Ureter (tissue), 1 donor: ENCODE results near the gene ZCCHC7. TPM values are rescaled to one million over a fixed set of nuclear protein-coding genes. Genes with fewer than 3 reads are reported as not detected.

Experiments
- DNase-seq: peaks from one replicate; pipeline ENCODE4 v3.0.0-alpha.2; 2020; ENCODE audit warnings: low spot score
- total RNA-seq: library from RNA; stranded (reverse); gene quantifications from one replicate; pipeline ENCODE4 v1.2.4, GENCODE V29; 2023
- donor health status: DM: yes; HTN: yes; CAD: no.

ZCCHC7 gene
- total RNA-seq, 1 donor from 2014 or later = 31.7 TPM

DNA sequence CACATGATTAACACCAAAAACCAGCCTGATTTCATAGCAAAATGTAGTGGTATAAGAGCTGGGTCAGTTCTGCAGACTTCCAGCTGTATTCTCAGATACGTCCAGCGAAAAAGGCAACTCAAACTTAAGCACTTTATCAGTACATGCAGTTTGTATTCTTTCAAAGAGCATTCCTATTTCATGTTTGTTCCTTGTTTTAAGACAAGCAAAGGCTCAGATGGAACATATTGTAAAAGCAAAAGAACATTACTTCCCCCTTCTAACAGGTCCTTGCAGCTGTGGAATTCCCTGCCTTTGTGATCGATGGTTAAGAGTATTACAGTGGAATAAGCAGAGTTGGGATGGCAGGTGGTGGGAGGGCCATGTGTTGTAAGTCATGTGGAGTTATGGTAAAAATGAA, 215.8 kb downstream of the ZCCHC7 start:
- no peak for DNase-seq

DNA sequence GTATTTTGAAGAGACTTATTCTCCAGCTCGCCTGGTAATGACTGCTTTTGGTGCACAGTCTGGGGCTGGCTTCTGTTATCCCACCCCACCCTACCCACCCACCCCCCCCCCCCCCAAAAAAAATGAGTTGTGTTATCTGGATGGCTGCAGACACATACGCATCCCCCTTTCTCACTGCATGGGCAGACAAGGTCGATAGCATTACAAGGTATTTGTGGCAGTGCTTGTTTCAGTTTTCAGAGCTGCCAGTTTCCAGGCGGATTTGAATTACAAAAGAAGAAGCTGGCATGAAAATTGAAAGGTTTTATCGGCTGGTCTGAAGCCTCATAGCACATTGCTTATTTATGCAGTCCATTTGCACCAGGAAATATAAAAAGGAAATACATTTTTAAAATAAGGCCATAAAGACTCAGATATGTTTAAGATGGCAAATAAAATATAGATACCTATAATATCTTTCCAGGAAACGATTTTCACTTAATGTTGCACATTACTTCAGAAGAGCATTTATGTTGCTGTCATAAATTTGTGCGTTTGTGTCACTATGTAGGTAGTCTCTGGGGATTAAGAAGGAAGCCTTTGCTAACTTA, 217.0 kb downstream of the ZCCHC7 start:
- no peak for DNase-seq

DNA sequence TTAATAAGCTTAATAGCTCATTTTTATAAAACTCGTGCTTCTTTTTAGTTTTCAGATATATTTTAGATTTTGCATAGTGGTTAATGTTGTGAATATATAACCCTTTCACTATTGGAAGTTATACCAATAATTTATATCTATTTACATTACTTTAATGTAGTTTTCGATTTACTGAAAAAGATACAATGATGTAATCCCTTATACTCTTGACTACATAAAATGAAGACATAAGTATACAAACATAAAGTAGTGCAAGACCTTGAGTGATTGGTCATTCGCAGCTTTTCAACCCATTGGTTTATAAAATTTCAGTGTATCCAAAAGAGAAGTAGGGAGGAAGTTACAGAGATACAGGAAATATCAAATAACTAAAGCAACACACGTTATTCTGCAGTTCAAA, 217.8 kb downstream of the ZCCHC7 start:
- DNase-seq = no peak

DNA sequence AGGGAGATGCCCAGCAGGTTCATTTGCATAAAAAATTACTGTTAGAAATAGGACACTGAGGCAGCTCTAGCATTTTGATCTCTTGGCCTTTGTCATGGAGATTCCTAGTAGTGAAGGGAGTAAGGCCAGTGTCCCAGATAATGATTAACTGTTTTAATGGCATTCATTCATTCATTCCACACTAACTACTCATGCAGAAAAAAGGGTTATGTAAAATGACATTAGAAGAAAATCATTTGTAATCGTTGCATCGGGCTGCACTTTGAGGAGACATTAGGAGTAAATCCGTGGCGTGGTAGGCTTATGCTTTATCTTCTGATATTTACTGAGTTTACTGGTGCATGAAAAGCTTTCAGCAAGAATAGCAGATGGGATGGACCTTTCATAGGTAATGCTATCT, 219.5 kb downstream of the ZCCHC7 start:
- DNase-seq = no peak

DNA sequence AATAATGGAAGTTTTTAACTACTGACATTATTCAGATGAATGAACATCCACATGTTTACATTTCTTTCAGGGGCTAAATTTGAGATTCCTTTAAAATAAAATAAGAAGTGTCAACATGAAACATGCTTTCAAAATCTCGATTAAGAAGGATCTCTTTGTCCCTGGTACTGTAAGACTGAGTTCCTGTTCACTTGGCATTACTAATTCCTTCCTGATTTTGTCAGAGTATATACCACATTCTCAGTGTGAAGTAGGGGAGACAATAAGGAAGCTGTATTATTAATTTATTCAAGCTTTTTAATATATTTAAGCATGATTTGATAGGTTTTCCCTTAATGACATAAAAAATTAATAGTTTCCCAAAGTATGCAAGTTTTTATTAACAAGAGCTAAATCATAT, 220.6 kb downstream of the ZCCHC7 start:
- no peak for DNase-seq

DNA sequence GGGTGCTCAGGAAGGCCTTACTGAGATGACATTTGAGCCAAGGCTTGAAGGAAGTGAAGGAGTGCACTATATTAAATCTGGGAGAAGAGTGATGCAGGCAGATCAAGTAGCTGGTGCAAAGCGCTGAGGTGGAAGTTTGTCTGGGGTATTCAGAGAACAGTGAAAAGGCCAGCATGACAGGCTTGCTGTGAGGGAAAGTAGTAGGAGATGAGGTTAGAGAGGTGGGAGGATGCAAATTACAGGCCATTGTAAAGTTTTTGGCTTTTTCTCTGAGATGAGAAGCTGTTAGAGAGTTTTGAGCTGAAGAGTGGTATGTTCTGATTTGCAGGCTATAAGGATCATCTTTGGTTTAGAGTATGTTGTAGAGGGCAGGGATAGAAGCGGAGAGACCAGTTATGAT, 221.3 kb downstream of the ZCCHC7 start:
- no peak for DNase-seq

DNA sequence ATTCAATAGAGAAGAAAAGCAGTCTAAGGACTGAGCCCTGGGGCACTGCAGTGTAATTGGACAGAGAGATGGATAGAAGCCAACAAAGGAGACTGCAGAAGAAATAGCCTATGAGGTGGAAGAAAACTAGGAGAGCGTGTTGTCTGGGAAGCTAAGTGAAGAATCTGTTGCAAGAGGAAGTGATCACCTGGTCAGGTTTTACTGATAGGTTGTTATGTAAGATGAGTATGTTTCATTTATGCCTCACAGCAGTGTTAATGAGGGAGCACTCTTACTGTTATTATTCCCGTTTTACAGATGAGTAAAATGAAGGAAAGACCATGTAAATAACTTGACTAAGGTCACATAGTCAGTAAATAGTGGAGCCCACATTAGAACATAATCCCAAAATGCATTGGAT, 222.1 kb downstream of the ZCCHC7 start:
- DNase-seq = no peak

DNA sequence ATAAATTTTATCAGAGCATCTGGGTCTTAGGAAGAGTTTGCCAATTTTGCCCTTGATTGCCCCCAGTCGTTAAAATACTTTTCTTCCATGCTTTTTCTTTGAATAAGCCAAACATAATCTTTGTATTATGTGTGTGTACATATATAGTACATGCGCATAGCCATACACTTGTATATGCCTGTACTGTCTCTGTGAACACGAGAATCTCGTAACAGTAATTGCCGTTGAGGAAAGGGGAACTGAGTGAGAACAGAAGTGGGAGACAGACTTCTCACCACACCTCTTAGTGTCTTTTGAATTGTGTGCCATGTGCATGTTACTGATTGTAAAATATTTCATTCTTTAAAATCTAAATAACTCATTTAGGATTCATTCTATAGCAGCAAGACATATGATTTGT, 222.5 kb downstream of the ZCCHC7 start:
- DNase-seq = no peak

DNA sequence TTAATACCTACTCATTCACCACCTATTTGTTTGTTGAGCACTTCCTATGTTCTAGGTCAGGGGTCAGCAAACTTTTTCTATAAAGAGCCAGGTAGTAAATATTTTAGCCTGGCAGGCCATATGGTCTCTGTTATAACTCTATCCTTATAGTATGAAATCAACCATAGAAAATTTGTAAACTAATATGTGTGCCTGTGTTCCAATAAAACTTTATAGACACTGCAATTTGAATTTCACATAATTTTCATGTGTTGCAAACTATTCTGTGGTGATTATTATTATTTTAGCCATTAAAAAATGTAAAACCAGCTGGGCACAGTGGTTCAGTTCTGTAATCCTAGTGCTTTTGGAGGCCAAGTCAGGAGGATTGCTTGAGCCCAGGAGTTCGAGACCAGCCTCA, 223.3 kb downstream of the ZCCHC7 start:
- no peak for DNase-seq

DNA sequence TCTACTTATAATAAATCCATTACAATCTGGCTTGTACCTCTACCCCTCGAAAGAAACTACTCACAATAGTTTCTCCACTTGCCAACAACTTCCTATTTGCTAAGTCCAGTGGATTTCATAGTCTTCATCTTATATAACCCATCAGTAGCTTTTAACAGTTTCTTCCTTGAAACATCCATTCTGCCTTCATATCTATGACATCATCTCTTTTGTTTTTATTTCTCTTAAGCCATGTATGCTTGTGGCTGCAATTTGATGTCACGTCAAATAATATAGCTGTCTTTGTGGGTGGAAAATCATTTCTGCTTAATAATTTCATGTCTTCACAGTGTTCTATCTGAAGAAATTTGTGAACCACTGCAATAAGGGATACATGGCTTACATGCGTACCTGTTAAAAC, 224.7 kb downstream of the ZCCHC7 start:
- DNase-seq = no peak

DNA sequence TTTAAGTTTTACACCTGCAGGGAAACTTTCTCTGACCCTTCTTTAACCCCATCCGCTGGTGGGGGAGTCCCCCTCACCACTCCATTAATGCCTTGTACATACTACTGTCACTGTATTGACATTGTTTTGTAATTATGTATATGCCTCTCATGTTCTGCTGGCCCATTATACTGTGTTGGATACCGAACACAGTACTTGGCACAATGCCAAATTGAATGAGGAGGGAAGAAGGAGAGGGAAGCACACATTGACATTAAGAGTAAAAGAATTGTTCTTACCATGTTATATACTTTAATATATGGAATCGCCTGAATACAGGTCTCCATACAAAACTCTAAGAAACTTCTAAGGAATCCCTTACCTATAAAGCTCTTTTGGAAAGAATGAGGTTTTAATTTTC, 228.5 kb downstream of the ZCCHC7 start:
- DNase-seq = no peak

DNA sequence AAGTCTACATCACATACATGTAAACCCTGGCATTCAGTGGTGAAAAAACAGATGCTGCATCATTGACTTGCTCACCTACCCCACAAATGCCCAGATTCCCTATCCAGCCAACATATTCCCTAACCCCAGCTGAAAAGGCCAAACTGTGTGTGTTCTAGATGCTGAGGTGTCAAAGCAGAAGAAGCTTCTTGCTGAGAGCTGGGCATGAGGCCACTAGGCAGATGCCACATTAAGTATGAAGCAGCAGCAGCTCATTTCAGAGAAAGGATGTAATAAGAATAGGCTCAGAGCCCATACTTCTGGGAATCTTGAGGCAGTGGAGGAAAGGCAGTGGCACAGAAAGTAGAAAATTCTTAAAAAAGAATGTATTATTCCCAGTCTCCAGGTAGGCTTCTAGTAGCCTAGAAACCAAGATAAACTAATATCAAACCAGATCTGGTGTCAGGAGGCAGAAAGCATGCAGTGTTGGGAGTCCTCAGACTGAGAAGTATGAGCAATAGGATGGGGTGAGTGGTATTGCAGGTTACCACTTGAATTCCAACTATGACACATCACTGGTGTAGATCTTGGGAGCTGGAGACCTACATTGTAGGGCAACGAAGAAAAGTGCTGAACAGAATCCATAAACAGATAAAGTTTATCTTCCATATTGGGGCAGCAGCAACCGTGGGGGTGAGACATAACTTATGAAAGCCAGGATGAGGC, 230.3 kb downstream of the ZCCHC7 start:
- no peak for DNase-seq

DNA sequence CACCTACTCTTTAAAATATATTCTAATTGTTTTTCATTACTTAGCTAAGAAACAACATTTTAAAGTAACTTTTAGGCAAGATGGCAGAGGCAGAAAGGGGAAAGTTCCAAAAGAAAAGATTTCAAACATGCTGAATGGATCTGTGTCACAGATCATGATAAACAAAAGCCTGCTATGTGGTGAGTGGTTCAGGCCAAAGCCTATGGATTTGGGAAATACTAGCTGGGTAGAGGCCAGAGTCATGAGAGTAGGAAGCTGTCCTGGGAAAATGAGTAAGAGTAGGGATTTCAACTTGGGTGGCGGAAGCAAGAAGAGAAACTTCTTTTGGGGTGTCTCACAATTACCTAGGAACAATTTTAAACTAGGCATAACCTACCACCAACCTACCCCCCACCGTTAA, 233.4 kb downstream of the ZCCHC7 start:
- no peak for DNase-seq

DNA sequence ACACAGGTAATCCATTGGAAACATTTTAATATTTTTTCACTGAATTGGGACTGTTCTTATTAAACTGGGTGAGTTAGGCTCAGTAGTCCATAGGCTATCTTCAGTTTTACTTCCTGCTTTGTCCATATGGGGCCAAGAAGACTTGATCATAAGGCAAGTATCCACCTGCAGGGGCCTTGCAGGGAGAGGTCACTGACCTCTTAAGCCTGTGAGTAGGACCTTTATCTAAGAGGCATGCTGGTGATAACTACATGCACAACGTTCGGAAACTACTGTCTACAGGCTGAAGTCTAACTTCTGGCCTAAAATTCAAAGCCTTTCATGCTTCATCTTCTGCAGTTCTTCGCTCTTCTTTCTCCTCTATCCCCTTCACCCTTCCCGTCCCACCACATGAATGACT, 242.1 kb downstream of the ZCCHC7 start:
- no peak for DNase-seq

DNA sequence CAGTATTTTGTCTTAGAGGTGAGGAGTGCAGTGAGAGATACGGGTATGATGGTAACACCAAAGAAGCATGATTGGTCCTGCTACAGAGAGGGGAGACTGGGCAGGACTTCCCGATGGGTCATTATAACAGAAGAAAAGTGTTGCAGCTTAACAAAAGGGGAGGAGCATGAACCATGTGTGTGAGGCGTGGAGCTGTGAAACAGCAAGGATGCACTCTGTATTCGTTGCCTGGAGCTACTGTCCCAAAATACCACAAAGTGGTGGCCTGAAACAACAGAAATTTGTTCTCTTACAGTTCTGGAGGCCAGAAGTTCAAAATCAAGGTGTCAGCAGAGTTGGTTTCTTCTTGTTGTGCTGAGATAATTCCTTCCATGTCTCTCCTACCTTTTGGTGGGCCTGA, 242.8 kb downstream of the ZCCHC7 start:
- DNase-seq = no peak

DNA sequence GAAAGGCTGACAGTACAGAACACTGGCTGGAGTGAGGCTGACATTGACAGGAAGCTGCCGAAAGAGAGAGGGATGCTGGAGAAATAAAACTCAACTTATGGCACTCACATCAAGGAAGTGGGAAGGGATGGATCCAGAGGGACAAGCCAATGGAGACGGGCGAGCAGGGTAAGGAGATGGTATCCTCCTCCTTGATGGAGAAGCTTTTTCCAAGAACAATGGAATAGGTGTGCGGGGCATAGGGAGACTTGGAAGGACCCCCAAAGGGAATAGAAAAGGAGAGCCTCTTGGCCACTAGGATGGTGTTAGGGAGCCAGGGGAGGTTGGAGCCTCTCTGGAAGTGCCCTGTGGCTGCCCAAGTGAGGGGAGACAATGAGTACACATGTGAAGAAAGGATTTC, 243.8 kb downstream of the ZCCHC7 start:
- DNase-seq = no peak

DNA sequence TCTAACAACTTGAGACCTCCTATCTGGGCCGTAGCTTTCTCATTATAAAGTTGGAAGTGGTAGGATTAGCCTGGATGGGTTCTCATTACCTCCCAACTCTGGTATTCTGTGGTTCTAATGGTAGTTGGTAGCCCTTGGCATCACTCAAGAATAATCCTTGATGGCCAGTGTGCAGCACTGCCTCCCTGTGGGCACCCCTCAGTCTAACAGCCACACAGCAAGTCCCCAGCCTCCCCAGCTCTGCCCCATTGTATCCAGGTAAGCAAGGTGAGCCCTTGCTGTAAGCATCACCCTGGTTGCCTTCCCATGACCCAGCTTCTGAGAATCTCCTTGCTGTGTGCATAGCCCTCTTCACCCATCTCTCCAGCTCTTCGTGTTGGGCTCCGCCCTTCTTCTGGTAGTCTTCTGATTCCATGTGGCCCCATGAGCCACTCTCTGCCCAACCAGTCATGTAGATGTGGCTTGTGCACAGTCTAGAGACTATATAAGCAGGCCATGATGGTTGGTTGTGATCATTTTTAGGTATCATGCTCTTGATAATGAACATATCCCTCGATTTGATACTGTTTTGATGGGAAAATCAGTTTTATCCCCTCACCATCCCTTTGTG, 244.5 kb downstream of the ZCCHC7 start:
- no peak for DNase-seq

DNA sequence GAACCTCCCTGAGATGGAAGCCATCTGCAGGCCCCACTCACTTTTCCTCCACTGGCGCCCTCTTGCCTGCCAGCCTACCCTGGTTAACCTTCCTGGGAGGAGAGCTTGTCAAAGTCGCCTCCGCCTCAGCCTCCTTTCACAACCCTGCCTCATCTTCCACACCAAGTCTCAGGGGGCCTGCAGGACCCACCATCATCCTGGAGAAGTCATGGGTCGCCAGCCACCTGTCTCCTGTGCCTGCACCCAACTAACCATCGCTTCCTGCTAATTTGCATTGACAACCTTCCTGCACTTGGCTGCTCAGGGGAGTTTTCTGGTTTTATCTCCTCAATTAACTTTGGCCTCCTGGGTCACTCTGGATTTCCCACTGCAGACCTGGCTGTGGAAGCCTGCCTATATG, 249.3 kb downstream of the ZCCHC7 start:
- DNase-seq = no peak

DNA sequence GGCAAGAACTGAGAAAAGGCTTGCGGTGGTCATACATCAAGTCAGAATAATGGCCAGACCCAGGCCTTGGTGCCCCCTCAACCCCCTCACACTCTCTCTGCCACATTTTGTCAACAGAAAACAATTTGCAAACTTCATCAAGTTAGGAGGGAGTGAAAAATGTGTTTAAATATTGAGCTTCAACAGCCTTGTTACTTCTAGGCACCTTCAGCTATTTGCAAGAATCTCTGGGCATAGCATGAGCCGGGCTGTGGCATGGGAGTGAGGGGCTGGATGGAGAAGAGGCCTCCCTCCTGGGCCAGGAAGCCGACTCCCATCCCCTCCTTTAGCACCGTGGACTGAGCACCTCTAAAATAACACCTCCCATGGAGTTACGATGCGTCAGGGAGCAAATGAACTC, 249.9 kb downstream of the ZCCHC7 start:
- DNase-seq = no peak

DNA sequence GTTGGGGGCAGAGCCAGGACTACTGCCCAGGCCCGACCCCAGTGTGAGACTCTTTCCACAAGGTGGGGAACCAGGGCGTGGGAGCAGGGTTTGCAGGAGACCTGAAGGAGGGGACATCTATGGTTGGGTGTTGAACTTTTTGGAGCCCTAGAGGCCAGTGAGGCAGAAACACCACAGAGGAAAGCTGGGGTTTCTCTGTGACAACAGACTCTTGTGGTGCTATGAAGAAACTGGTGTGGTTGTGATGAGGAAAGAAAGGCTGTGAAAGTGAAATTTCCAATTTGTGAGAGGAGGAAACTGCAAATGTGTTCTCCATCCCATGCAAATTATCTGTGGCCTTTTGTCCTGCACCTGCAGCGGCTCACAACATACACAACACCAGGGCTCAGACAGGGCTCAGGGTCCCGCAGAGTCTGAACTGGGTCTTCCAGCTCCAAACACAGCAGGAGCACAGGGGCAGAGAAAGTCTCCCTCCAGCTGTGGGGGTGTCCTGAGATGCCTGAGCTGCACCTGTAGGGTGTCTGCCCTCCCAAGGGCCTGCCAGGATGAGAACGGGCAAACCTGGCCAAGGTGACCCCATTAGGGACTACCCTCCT, 250.7 kb downstream of the ZCCHC7 start:
- no peak for DNase-seq

DNA sequence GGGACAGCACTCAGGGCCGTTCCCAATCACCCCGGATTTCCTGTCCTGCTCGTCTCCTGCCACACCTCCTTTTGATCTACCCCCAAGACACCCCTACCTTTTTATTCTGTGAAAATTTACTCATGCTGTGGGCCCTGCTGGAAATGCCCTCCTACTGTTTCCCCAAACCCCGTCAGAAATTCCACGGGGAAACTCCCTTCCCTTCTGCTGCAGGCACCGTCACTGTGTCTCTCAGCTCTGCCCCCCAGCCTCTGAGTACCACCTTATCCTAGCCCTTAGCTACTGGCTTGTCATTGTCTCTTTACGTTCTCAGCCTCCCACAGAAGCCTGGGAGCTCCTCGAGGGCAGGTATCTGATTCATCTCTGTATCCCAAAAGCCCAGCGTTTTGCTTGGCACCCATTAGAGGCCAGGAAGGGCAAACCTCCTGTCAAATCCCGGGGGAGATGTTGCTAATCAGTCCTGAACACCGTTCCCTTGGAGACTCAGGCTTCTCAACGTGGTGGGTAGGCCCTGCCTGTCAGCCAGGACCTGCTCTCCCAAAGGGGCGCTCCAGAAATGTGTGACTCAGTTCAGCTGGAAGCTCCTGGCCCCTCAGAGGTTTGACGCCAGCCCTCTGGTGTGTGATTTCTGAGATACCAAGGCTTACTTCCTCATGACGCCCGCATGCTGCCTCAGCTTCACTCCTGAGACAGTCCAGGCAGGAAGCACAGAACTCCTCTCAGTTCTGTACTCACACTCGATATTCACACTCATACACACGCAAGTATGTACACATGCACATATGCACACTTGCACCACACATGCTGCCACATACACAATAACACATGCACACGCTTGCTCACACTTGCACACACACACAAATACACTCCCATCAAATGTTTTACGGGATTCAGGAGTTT, 251.4 kb downstream of the ZCCHC7 start:
- no peak for DNase-seq

DNA sequence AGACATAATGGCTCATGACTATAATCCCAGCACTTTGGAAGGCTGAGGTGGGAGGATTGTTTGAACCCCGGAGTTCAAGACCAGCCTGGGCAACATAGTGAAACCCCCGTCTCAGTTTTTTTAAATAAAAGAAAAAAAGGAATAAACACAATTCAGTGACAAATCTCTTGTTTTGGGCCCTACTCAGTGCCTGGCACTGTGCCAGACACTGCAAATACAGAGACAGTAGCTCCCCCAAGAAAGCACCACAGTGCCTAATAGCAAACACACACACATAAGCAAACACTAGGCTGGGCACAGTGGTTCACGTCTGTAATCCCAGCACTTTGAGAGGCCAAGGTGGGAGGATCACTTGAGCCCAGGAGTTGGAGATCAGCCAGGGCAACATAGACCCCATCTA, 252.5 kb downstream of the ZCCHC7 start:
- DNase-seq = no peak
